Endothelial cell (in vitro differentiated cells): Measurements from ENCODE around the gene SNN. TPM values are rescaled to one million over a fixed set of nuclear protein-coding genes. Genes with fewer than 3 reads are reported as not detected.

Source experiments
- DNase-seq: peaks from one replicate; pipeline ENCODE4 v3.0.0; 2021; ENCODE audit warnings: low spot score
- H3K27ac Mint-ChIP-seq: one replicate; pipeline ENCODE4 v1.8.0; 2021; ENCODE audit warnings: mixed read lengths, inconsistent platforms; ENCODE audit not compliant: unreplicated experiment
- H3K27me3 Mint-ChIP-seq: one replicate; pipeline ENCODE4 v1.8.0; 2021; ENCODE audit warnings: mild to moderate bottlenecking, moderate library complexity, mixed read lengths, inconsistent platforms; ENCODE audit not compliant: unreplicated experiment
- H3K36me3 Mint-ChIP-seq: one replicate; pipeline ENCODE4 v1.8.0; 2021; ENCODE audit warnings: mild to moderate bottlenecking, low read depth, mixed read lengths, inconsistent platforms; ENCODE audit not compliant: unreplicated experiment
- H3K4me1 Mint-ChIP-seq: one replicate; pipeline ENCODE4 v1.8.0; 2021; ENCODE audit warnings: mild to moderate bottlenecking, mixed read lengths, inconsistent platforms; ENCODE audit not compliant: unreplicated experiment
- H3K4me3 Mint-ChIP-seq: one replicate; pipeline ENCODE4 v1.8.0; 2021; ENCODE audit warnings: mild to moderate bottlenecking, mixed read lengths, inconsistent platforms; ENCODE audit not compliant: unreplicated experiment
- H3K9me3 Mint-ChIP-seq: one replicate; pipeline ENCODE4 v1.8.0; 2021; ENCODE audit warnings: mixed read lengths, inconsistent platforms; ENCODE audit not compliant: unreplicated experiment
- CTCF ChIP-seq: fragments of 200-600 bp; sonication (generic); IDR thresholded peaks from one replicate; pipeline ENCODE4 v1.5.0; 2021; ENCODE audit warnings: antibody characterized with exemption; ENCODE audit not compliant: unreplicated experiment
- total RNA-seq: library from RNA; stranded (reverse); fragmentation: NEBNext Ultra II Directional; extraction: Animal tissue kit (Norgen Biotek cat#: 25700); gene quantifications from one replicate; pipeline ENCODE4 v1.2.1, GENCODE V29; 2021; ENCODE audit not compliant: unreplicated experiment

The SNN gene
- total RNA-seq, 1 donor from 2014 or later = 163 TPM

- DNase-seq = no peak
- no peak overlapping the region for H3K27ac Mint-ChIP-seq
- H3K27me3 Mint-ChIP-seq = peaks cover 5% of the 10 kb centered on the region
- no peak overlapping the region for H3K4me3 Mint-ChIP-seq
- H3K9me3 Mint-ChIP-seq = no peaks in the 10 kb centered on the region
- TF ChIP-seq CTCF = no peak
- no peaks in the 10 kb centered on the region for H3K36me3 Mint-ChIP-seq
- no peaks in the 10 kb centered on the region for H3K4me1 Mint-ChIP-seq
These were observed 30.1 kb upstream of the SNN start for GRCh38 chr16:11638140-11638539.

GRCh38 chr16:11639008-11639562 is 29.2 kb upstream of the SNN start:
- no peak for TF ChIP-seq CTCF
- Mint-ChIP-seq H3K4me3 (no peak overlapping the region), H3K27me3 (peaks cover 5% of the 10 kb centered on the region), H3K4me1 (no peaks in the 10 kb centered on the region), H3K36me3 (no peaks in the 10 kb centered on the region), H3K9me3 (no peaks in the 10 kb centered on the region), H3K27ac (no peak overlapping the region)
- no peak for DNase-seq

- Mint-ChIP-seq H3K27ac (no peak overlapping the region), H3K27me3 (peaks cover 4% of the 10 kb centered on the region), H3K4me3 (no peak overlapping the region), H3K4me1 (no peaks in the 10 kb centered on the region), H3K36me3 (no peaks in the 10 kb centered on the region), H3K9me3 (no peaks in the 10 kb centered on the region)
- TF ChIP-seq CTCF = no peak
- DNase-seq = no peak
These were observed 28.0 kb upstream of the SNN start for GRCh38 chr16:11639925-11640899.

- no peak overlapping the region for H3K27ac Mint-ChIP-seq
- DNase-seq = peak; percentile 23
- peaks cover 4% of the 10 kb centered on the region for H3K27me3 Mint-ChIP-seq
- H3K4me1 Mint-ChIP-seq = no peaks in the 10 kb centered on the region
- TF ChIP-seq CTCF = peak; percentile 92
- no peaks in the 10 kb centered on the region for H3K9me3 Mint-ChIP-seq
- no peak overlapping the region for H3K4me3 Mint-ChIP-seq
- H3K36me3 Mint-ChIP-seq = no peaks in the 10 kb centered on the region
These were observed 27.1 kb upstream of the SNN start for GRCh38 chr16:11640987-11641817.
